Spleen (tissue), 3 donors: ENCODE results near the gene NT5DC3.

Experiments used
- POLR2A ChIP-seq, 3 donors: fragments of 450-650 bp; IDR thresholded peaks; one replicate each; pipeline ENCODE4 v1.5.1; 2017; ENCODE audit warnings: antibody characterized with exemption in 3 of 3, mild to moderate bottlenecking in 1 of 3
- POLR2AphosphoS5 ChIP-seq, 3 donors: sonication (generic); formaldehyde crosslinking; IDR thresholded peaks; one replicate each; pipeline ENCODE4 v1.5.1; 2017; ENCODE audit warnings: antibody characterized with exemption in 3 of 3

DNA sequence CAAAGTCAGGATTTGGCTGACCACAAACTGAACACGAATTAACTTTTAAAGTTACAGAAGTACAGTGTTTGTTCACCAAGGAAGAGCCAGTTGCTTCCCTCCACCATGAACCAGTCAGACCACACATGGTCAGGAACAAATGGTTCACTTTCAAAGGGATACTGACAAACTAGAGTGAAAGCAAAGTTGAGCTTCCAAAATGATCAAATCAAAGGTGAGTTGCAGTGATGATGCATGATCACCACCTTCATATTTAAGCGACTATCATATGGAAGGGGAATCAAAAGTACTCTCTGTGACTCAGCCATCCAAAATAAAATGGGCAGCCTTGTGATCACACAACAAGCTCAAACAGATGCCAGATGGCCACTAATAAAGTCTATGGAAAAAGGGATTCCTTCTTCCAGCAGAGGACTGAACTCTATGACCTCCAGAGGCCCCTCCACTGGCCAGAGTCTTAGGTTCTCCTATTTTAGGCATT lies 13.1 kb downstream of the NT5DC3 start:
- TF ChIP-seq POLR2AphosphoS5 (IDR thresholded peaks at IDR 0.05) (no peak), POLR2A (IDR thresholded peaks at IDR 0.05) (no peak)
